Colonic mucosa (tissue), 4 donors: ENCODE results near the gene SSC4D. TPM values are rescaled to one million over a fixed set of nuclear protein-coding genes. Genes with fewer than 3 reads are reported as not detected.
"Not testable (repeated sequence)": the region's sequence is repeated elsewhere in the genome, so short reads cannot be mapped to it uniquely, and the experiment has no call there.

Experiments
- DNase-seq: peaks from one replicate; pipeline ENCODE4 v3.0.0-alpha.2; 2020
- H3K27ac ChIP-seq: fragments of 200-600 bp; one replicate; pipeline ENCODE4 v1.8.0; 2021
- H3K27me3 ChIP-seq: fragments of 200-600 bp; one replicate; pipeline ENCODE4 v1.8.0; 2021
- H3K36me3 ChIP-seq: fragments of 200-600 bp; one replicate; pipeline ENCODE4 v1.8.0; 2021
- H3K4me1 ChIP-seq: fragments of 200-600 bp; one replicate; pipeline ENCODE4 v1.8.0; 2021; ENCODE audit warnings: mild to moderate bottlenecking
- H3K4me3 ChIP-seq: fragments of 200-600 bp; one replicate; pipeline ENCODE4 v1.8.0; 2021
- H3K9ac ChIP-seq, 2 donors: one replicate each; pipeline ENCODE4 v1.7.0; 2013; ENCODE audit warnings: control low read depth in 2 of 2, low read depth in 2 of 2, low read length in 2 of 2
- H3K9me3 ChIP-seq: fragments of 200-600 bp; one replicate; pipeline ENCODE4 v1.8.0; 2021
- intact Hi-C: fragments of 100-400 bp; cut with DNase I; formaldehyde crosslinking; loops from one replicate; pipeline ENCODE4 v1.14.1; 2022
- total RNA-seq, 2 donors: library from RNA; stranded (reverse); fragmentation: NEBNext Ultra II Directional in 1 of 2; extraction: Animal tissue kit (Norgen Biotek cat#: 25700) in 1 of 2; gene quantifications; one replicate each; pipeline ENCODE4 v1.2.1, GENCODE V29; 2021
- TF ChIP-seq, protein P1 (sequence below): fragments of 200-600 bp; IDR thresholded peaks from one replicate; pipeline ENCODE4 v1.8.0; 2022; ENCODE audit warnings: antibody characterized with exemption, mild to moderate bottlenecking
- donor health status: healthy.
- donor health status: DM: no; HTN: no; CAD: no.
- donor health status: DM: no; HTN: no; CAD: no.

SSC4D gene
- total RNA-seq, 2 donors from 2014 or later = 0.42 to 0.45 TPM

DNA sequence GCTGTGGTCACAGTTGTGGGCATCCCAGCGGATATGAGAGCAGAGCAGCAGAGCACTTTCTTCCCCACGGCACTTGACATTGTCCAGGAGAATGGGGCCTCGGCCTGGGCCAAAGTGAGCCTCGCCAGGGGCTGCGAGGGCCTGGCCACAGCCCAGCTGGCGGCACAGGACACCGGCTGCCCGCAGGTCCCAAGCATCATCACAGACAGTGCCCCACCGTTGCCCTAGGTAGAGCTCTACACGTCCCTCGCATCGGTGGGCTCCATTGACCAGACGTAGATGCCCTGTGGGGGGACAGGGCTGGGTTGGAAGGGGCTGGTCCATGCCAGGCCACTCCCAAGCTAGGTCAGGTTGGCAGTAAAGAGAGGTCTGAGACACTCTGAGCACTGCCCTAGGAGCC is 19.4 kb downstream of the SSC4D start:
- Histone ChIP-seq H3K4me1 (no peaks in the 10 kb centered on the region), H3K9me3 (no peaks in the 10 kb centered on the region), H3K27me3 (no peaks in the 10 kb centered on the region), H3K4me3 (no peak overlapping the region), H3K27ac (no peak overlapping the region), H3K36me3 (no peaks in the 10 kb centered on the region), H3K9ac (no peak overlapping the region)
- intact Hi-C loops = no loop called here
- TF ChIP-seq, protein P1, sequence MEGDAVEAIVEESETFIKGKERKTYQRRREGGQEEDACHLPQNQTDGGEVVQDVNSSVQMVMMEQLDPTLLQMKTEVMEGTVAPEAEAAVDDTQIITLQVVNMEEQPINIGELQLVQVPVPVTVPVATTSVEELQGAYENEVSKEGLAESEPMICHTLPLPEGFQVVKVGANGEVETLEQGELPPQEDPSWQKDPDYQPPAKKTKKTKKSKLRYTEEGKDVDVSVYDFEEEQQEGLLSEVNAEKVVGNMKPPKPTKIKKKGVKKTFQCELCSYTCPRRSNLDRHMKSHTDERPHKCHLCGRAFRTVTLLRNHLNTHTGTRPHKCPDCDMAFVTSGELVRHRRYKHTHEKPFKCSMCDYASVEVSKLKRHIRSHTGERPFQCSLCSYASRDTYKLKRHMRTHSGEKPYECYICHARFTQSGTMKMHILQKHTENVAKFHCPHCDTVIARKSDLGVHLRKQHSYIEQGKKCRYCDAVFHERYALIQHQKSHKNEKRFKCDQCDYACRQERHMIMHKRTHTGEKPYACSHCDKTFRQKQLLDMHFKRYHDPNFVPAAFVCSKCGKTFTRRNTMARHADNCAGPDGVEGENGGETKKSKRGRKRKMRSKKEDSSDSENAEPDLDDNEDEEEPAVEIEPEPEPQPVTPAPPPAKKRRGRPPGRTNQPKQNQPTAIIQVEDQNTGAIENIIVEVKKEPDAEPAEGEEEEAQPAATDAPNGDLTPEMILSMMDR = no peak
- DNase-seq = no peak

DNA sequence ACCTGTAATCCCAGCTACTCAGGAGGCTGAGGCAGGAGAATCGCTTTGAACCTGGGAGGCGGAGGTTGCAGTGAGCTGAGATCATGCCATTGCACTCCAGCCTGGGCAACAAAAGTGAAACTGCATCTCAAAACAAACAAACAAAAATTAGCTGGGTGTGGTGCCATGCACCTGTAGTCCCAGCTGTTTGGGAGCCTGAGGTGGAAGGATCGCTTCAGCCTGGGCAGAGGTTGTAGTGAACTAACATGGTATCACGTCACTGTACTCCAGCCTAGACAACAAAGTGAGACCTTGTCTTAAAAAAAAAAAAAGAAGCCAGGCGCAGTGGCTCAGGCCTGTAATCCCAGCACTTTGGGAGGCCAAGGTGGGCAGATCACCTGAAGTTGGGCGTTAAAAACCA is 21.7 kb downstream of the SSC4D start:
- not testable (repeated sequence) for H3K27ac ChIP-seq, H3K9me3 ChIP-seq

DNA sequence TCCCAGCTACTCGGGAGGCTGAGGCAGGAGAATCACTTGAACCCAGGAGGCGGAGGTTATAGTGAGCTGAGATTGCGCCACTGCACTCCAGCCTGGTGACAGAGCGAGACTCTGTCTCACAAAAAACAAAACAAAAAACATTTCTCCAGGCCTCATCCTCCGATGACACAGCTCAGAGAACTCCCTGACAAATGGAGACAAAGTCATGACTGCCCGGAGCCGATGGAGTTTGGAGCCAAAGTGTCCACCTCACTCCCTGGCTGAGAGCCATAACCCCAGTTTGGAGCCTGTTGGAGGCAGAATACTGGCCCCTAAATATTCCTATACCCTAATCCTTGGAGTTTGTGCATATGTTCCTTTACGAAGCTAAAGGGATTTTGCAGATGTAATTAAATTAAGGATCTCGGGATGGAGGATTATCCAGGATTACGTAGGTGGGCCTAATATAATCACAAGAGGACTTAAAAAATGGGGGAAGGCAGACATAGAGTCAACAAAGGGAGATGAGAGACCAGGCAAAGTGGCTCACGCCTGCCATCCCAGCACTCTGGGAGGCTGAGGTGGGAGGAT is 22.7 kb downstream of the SSC4D start:
- no peaks in the 10 kb centered on the region for H3K9me3 ChIP-seq

More for the DNA sequence above, 21.7 kb downstream of the SSC4D start:
- intact Hi-C loops, H3K27me3 ChIP-seq, H3K36me3 ChIP-seq, H3K4me1 ChIP-seq, H3K4me3 ChIP-seq, DNase-seq, H3K9ac ChIP-seq: not testable (repeated sequence)

DNA sequence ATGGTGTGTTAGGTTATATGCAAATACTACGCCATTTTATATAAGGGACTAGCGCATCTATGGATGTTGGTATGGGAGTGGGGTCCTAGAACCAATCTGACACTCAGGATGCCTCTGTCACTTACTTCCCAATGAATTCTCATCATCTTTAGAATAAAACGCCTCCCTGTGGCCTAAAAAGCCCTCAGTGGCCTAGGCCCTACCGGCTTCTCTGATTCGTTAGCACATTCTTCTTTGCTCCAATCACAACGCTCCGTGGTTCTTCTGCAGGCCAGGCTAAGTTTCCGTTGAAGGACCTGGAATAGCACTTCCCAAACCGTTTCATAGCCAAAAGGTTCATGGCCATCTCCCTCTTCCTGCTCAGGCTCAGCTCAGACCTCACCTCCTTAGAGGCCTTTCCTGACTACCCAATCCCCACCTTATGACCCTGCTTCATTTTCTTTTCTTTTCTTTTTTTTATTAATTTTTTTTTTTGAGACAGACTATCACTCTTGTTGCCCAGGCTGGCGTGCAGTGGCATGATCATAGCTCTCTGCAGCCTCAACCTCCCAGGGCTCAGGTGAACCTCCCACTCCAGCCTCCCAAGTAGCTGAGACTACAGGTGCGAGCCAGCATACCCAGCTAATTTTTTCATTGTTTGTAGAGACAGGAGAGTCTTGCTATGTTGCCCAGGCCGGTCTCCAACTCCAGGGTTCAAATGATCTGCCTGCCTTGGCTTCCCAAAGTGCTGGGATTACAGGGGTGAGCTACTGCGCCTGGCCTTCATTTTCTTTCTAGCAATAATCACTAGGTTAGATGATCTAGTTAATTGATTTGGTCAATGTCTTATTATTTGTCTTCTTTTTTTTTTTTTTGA is 26.2 kb downstream of the SSC4D start:
- Histone ChIP-seq H3K9ac (no peak overlapping the region), H3K27ac (no peak overlapping the region), H3K4me3 (no peak overlapping the region), H3K4me1 (no peaks in the 10 kb centered on the region), H3K27me3 (no peaks in the 10 kb centered on the region), H3K36me3 (no peaks in the 10 kb centered on the region), H3K9me3 (no peaks in the 10 kb centered on the region)
- TF ChIP-seq, protein P1 = no peak
- intact Hi-C loops = no loop called here
- DNase-seq = no peak

More for the DNA sequence above, 22.7 kb downstream of the SSC4D start:
- Histone ChIP-seq H3K9ac (no peak overlapping the region), H3K36me3 (no peaks in the 10 kb centered on the region), H3K4me3 (no peak overlapping the region), H3K4me1 (no peaks in the 10 kb centered on the region), H3K27me3 (no peaks in the 10 kb centered on the region), H3K27ac (no peak overlapping the region)
- DNase-seq = no peak
- TF ChIP-seq, protein P1 = no peak
- intact Hi-C loops = no loop called here

DNA sequence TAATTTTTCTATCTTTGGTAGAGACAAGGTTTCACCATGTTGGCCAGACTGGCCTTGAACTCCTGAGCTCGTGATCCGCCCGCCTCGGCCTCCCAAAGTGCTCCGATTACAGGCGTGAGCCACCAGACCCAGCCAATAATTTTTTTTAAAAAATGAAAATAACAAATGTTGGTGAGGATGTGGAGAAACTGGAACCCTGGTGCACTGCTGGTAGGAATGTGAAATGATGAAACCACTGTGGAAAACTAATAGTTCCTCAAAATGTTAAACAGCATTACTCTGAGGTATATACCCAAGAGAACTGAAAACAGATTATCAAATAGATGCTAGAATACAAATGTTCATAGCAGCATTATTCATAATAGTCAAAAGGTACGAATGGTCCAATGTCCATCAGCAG is 27.7 kb downstream of the SSC4D start:
- intact Hi-C loops = no loop called here

More for the DNA sequence above, 27.7 kb downstream of the SSC4D start:
- H3K4me1 ChIP-seq = no peaks in the 10 kb centered on the region
- H3K4me3 ChIP-seq = no peak overlapping the region
- no peak overlapping the region for H3K9ac ChIP-seq
- H3K27ac ChIP-seq = no peak overlapping the region
- TF ChIP-seq, protein P1 = no peak
- H3K36me3 ChIP-seq = no peaks in the 10 kb centered on the region
- no peaks in the 10 kb centered on the region for H3K27me3 ChIP-seq
- DNase-seq = no peak
- no peaks in the 10 kb centered on the region for H3K9me3 ChIP-seq
